ENCODE results near the gene COX4I2. TPM values are rescaled to one million over a fixed set of nuclear protein-coding genes. Genes with fewer than 3 reads are reported as not detected.
A peak's percentile ranks its signal among the peaks of the same experiment; 100 is the strongest.

The COX4I2 gene
- total and polyA plus RNA-seq, 2 of the 8 experiments (the other 6 are each of a cell fraction or from before 2014, with no cell fraction given): 0.26 TPM; not detected in 1

DNA sequence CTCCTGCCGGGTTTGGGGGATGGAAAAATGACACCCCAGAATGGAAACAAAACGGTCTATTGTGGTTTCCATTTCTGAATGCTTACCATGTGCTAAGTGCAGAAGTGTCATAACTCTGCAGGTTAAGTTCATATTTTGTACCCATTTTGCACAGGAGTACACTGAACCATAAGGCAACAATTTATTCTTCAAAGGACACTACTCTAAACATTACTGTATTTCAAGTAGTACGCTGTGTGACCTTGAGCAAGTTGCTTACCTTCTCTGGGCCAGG lies 42.4 kb upstream of the COX4I2 start (continued):
- no peak for TF ChIP-seq SAP30 (IDR thresholded peaks at IDR 0.05; ENCODE audit: insufficient read depth, insufficient replicate concordance, low read length)
- no peak for TF ChIP-seq NRF1 (IDR thresholded peaks at IDR 0.05; ENCODE audit: low read depth, low read length)
- TF ChIP-seq GTF2F1 (IDR thresholded peaks at IDR 0.05; ENCODE audit: borderline replicate concordance, low read depth, low read length): no peak
- TF ChIP-seq, protein P1, sequence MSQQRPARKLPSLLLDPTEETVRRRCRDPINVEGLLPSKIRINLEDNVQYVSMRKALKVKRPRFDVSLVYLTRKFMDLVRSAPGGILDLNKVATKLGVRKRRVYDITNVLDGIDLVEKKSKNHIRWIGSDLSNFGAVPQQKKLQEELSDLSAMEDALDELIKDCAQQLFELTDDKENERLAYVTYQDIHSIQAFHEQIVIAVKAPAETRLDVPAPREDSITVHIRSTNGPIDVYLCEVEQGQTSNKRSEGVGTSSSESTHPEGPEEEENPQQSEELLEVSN (IDR thresholded peaks at IDR 0.05): no peak
- TF ChIP-seq EP300 (IDR thresholded peaks at IDR 0.05; ENCODE audit: borderline replicate concordance in 1 of 2, low read depth in 2 of 2, low read length in 2 of 2): no peak
- TF ChIP-seq RBBP5 (IDR thresholded peaks at IDR 0.05; ENCODE audit: borderline replicate concordance, low read depth, low read length): no peak
- TF ChIP-seq SUZ12 (IDR thresholded peaks at IDR 0.05; ENCODE audit: low read length): no peak
- TF ChIP-seq, protein P2, sequence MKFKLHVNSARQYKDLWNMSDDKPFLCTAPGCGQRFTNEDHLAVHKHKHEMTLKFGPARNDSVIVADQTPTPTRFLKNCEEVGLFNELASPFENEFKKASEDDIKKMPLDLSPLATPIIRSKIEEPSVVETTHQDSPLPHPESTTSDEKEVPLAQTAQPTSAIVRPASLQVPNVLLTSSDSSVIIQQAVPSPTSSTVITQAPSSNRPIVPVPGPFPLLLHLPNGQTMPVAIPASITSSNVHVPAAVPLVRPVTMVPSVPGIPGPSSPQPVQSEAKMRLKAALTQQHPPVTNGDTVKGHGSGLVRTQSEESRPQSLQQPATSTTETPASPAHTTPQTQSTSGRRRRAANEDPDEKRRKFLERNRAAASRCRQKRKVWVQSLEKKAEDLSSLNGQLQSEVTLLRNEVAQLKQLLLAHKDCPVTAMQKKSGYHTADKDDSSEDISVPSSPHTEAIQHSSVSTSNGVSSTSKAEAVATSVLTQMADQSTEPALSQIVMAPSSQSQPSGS (IDR thresholded peaks at IDR 0.05; ENCODE audit: low read length): peak; percentile 14; the same call in 1 of the 2 replicates
- no peak for TF ChIP-seq TBP (IDR thresholded peaks at IDR 0.05; ENCODE audit: low read depth, low read length)
- TF ChIP-seq SIRT6 (IDR thresholded peaks at IDR 0.05; ENCODE audit: low read length): no peak
- TF ChIP-seq KDM5A (IDR thresholded peaks at IDR 0.05; ENCODE audit: low read length): no peak
- no peak for TF ChIP-seq RFX5 (IDR thresholded peaks at IDR 0.05; ENCODE audit: borderline replicate concordance, low read depth, low read length)
- TF ChIP-seq, protein P3, sequence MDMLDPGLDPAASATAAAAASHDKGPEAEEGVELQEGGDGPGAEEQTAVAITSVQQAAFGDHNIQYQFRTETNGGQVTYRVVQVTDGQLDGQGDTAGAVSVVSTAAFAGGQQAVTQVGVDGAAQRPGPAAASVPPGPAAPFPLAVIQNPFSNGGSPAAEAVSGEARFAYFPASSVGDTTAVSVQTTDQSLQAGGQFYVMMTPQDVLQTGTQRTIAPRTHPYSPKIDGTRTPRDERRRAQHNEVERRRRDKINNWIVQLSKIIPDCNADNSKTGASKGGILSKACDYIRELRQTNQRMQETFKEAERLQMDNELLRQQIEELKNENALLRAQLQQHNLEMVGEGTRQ (IDR thresholded peaks at IDR 0.05; ENCODE audit: low read length): no peak
- TF ChIP-seq SP1 (IDR thresholded peaks at IDR 0.05; ENCODE audit: low read depth, low read length): no peak
- no peak for TF ChIP-seq NANOG (IDR thresholded peaks at IDR 0.05; ENCODE audit: insufficient read depth, low read depth, low read length, poor library complexity, severe bottlenecking)
- TF ChIP-seq CEBPB (IDR thresholded peaks at IDR 0.05; ENCODE audit: low read depth, low read length): no peak
- TF ChIP-seq SIN3A (conservative IDR thresholded peaks at IDR 0.05 in 1 of 2, IDR thresholded peaks at IDR 0.05 in 1 of 2; ENCODE audit: low read depth in 1 of 2, low read length in 2 of 2): no peak
- no peak for TF ChIP-seq POLR2AphosphoS5 (IDR thresholded peaks at IDR 0.05; ENCODE audit: low read depth, low read length)
- no peak for TF ChIP-seq CHD1 (IDR thresholded peaks at IDR 0.05; ENCODE audit: low read depth, low read length)
- TF ChIP-seq GABPA (IDR thresholded peaks at IDR 0.05; ENCODE audit: borderline replicate concordance, insufficient read depth, low read length): no peak
- peak; percentile 19 for TF ChIP-seq EZH2 (IDR thresholded peaks at IDR 0.05; ENCODE audit: low read depth, low read length, severe bottlenecking)
- TF ChIP-seq KDM1A (IDR thresholded peaks at IDR 0.05; ENCODE audit: borderline replicate concordance, low read length): peak; percentile 100
- no peak for TF ChIP-seq SP4 (IDR thresholded peaks at IDR 0.05; ENCODE audit: low read length)

All from H1 (cell line).